GM23338 (cell line): ENCODE data around the gene RIBC2. TPM values are rescaled to one million over a fixed set of nuclear protein-coding genes. Genes with fewer than 3 reads are reported as not detected.

ENCODE experiments used
- ATAC-seq: fragments of 200-7000 bp; cut with Tn5 transposase; 3 replicates; pipeline ENCODE4 v1.9.1; 2020
- DNase-seq: peaks from one replicate; pipeline ENCODE4 v3.0.0-alpha.2; 2015; ENCODE audit warnings: low spot score
- H2AFZ ChIP-seq: fragments of 200-600 bp; sonication (generic); 2 replicates; pipeline ENCODE4 v1.8.0; 2016; ENCODE audit warnings: antibody characterized with exemption, mild to moderate bottlenecking, moderate library complexity
- H3F3A ChIP-seq: fragments of 200-600 bp; sonication (generic); replicated peaks from 2 replicates; pipeline ENCODE4 v1.8.0; 2017; ENCODE audit warnings: antibody characterized with exemption, mixed run types, low read depth
- H3K27ac ChIP-seq: fragments of 200-600 bp; sonication (generic); 2 replicates; pipeline ENCODE4 v1.6.1; 2016; ENCODE audit warnings: low read depth
- H3K27me3 ChIP-seq: fragments of 200-600 bp; sonication (generic); 2 replicates; pipeline ENCODE4 v1.8.0; 2016; ENCODE audit warnings: mild to moderate bottlenecking, mixed run types, moderate library complexity; ENCODE audit not compliant: insufficient read depth
- H3K36me3 ChIP-seq: fragments of 200-600 bp; sonication (generic); 2 replicates; pipeline ENCODE4 v1.8.0; 2016; ENCODE audit warnings: mild to moderate bottlenecking; ENCODE audit not compliant: insufficient read depth
- H3K4me1 ChIP-seq: fragments of 200-600 bp; sonication (generic); 2 replicates; pipeline ENCODE4 v1.8.0; 2016; ENCODE audit warnings: mild to moderate bottlenecking, moderate library complexity; ENCODE audit not compliant: insufficient read depth
- H3K4me2 ChIP-seq: fragments of 200-600 bp; sonication (generic); 2 replicates; pipeline ENCODE4 v1.7.1; 2017; ENCODE audit warnings: mixed run types
- H3K4me3 ChIP-seq: fragments of 200-600 bp; sonication (generic); 2 replicates; pipeline ENCODE4 v1.6.1; 2016; ENCODE audit warnings: mixed run types
- H3K79me2 ChIP-seq: fragments of 200-600 bp; sonication (generic); replicated peaks from 2 replicates; pipeline ENCODE4 v1.8.0; 2017; ENCODE audit warnings: mild to moderate bottlenecking; ENCODE audit not compliant: insufficient read depth
- H3K9me2 ChIP-seq: fragments of 200-600 bp; sonication (generic); 2 replicates; pipeline ENCODE4 v1.8.0; 2017; ENCODE audit not compliant: insufficient read depth
- H4K20me1 ChIP-seq: fragments of 200-600 bp; sonication (generic); replicated peaks from 2 replicates; pipeline ENCODE4 v1.8.0; 2017; ENCODE audit warnings: mild to moderate bottlenecking; ENCODE audit not compliant: insufficient read depth
- H3K27ac Mint-ChIP-seq: 2 replicates; pipeline ENCODE4 v1.8.0; 2020; ENCODE audit warnings: inconsistent platforms, mild to moderate bottlenecking, moderate library complexity, mixed read lengths
- H3K27me3 Mint-ChIP-seq: 3 replicates; pipeline ENCODE4 v1.8.0; 2022; ENCODE audit warnings: low read depth, mild to moderate bottlenecking, moderate library complexity, mixed read lengths, inconsistent platforms; ENCODE audit not compliant: insufficient read depth, poor library complexity
- H3K36me3 Mint-ChIP-seq: 3 replicates; pipeline ENCODE4 v1.8.0; 2021; ENCODE audit warnings: low read depth, mild to moderate bottlenecking, inconsistent platforms, moderate library complexity, mixed read lengths
- H3K4me1 Mint-ChIP-seq: 3 replicates; pipeline ENCODE4 v1.8.0; 2020; ENCODE audit warnings: mild to moderate bottlenecking, inconsistent platforms, mixed read lengths
- H3K4me3 Mint-ChIP-seq: 3 replicates; pipeline ENCODE4 v1.8.0; 2021; ENCODE audit warnings: moderate library complexity, mild to moderate bottlenecking, inconsistent platforms, mixed read lengths
- H3K9me3 Mint-ChIP-seq: 3 replicates; pipeline ENCODE4 v1.8.0; 2020; ENCODE audit warnings: moderate library complexity, mild to moderate bottlenecking, inconsistent platforms, mixed read lengths
- CREB1 ChIP-seq: fragments of 250-450 bp; sonication (Bioruptor Pico); IDR thresholded peaks from 2 replicates; pipeline ENCODE4 v1.5.0; 2020; ENCODE audit warnings: low read depth, mild to moderate bottlenecking, moderate library complexity
- ETS1 ChIP-seq: IDR thresholded peaks from 2 replicates; pipeline ENCODE4 v1.6.1; 2016; ENCODE audit warnings: antibody characterized with exemption
- EZH2phosphoT487 ChIP-seq: fragments of 200-600 bp; sonication (generic); IDR thresholded peaks from one replicate; pipeline ENCODE4 v1.8.1; 2018; ENCODE audit warnings: antibody characterized with exemption; ENCODE audit not compliant: unreplicated experiment
- JUNB ChIP-seq: IDR thresholded peaks from one replicate; pipeline ENCODE4 v1.6.1; 2016; ENCODE audit warnings: antibody characterized with exemption; ENCODE audit not compliant: unreplicated experiment
- NANOG ChIP-seq: IDR thresholded peaks from 2 replicates; pipeline ENCODE4 v1.6.1; 2016; ENCODE audit warnings: antibody characterized with exemption, borderline replicate concordance
- POLR2AphosphoS5 ChIP-seq: IDR thresholded peaks from 2 replicates; pipeline ENCODE4 v1.6.1; 2016; ENCODE audit warnings: antibody characterized with exemption, low read depth
- STAT1 ChIP-seq: IDR thresholded peaks from one replicate; pipeline ENCODE4 v1.6.1; 2016; ENCODE audit warnings: antibody characterized with exemption; ENCODE audit not compliant: unreplicated experiment
- ZNF331 ChIP-seq: fragments of 250-450 bp; sonication (Bioruptor Pico); IDR thresholded peaks from 2 replicates; pipeline ENCODE4 v1.5.0; 2020; ENCODE audit warnings: low read depth, mild to moderate bottlenecking, moderate library complexity
- ZNF462 ChIP-seq: fragments of 250-450 bp; sonication (Bioruptor Pico); IDR thresholded peaks from 2 replicates; pipeline ENCODE4 v1.5.0; 2020; ENCODE audit warnings: mild to moderate bottlenecking, moderate library complexity
- polyA plus RNA-seq: library from polyadenylated mRNA; unstranded; fragments of >200 nt; fragmentation: Nextera tagmentation; extraction: Ambion mirVana; gene quantifications from 2 replicates; pipeline ENCODE4 v1.2.1, GENCODE V29; 2016
- total RNA-seq: library from RNA; depleted of rRNA; stranded (reverse); fragments of >200 nt; shearing (Covaris generic); gene quantifications from 2 replicates; pipeline ENCODE4 v1.2.3, GENCODE V29; 2014
- TF ChIP-seq, protein P1 (sequence below): IDR thresholded peaks from one replicate; pipeline ENCODE4 v1.6.1; 2018; ENCODE audit warnings: antibody characterized with exemption; ENCODE audit not compliant: unreplicated experiment

Gene RIBC2
- total and polyA plus RNA-seq, 2 experiments from 2014 or later, result 2.2 to 2.8 TPM

DNA sequence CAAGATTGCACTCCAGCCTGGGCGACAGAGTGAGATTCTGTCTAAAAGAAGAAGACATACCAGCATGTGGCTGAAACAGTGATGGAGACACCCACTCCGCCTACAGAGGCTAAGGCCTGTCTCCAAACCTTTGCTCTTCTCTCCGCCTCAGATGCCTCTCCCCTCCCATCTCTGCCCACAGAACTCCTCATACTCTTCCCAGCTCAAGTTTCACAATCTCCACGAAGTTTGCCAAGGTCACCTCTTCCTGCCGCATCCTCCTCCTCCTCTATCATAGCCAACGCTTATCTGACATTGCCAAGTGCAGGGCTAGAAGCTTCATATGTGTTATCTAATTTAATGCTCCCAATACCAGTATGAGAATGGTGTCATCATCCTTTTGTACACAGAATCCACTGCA is 63.3 kb downstream of the RIBC2 start:
- Histone ChIP-seq H3K27me3 (no peaks in the 10 kb centered on the region), H3F3A (no peaks in the 10 kb centered on the region), H2AFZ (no peak overlapping the region), H3K79me2 (no peaks in the 10 kb centered on the region), H3K4me1 (peaks cover 5% of the 10 kb centered on the region; the same call in 1 of the 2 replicates), H3K27ac (no peak overlapping the region), H3K9me2 (no peaks in the 10 kb centered on the region), H3K4me3 (no peak overlapping the region), H3K36me3 (no peaks in the 10 kb centered on the region), H4K20me1 (no peaks in the 10 kb centered on the region), H3K4me2 (no peak overlapping the region)
- Mint-ChIP-seq H3K27ac (no peak overlapping the region), H3K4me1 (no peaks in the 10 kb centered on the region; the same call in 2 of the 3 replicates), H3K4me3 (no peak overlapping the region), H3K36me3 (no peaks in the 10 kb centered on the region), H3K27me3 (peaks cover 7% of the 10 kb centered on the region), H3K9me3 (0 out of 3 replicates have a peak, but pooled peaks cover 4% of the 10 kb centered on the region)
- DNase-seq, result no peak
- TF ChIP-seq, protein P1, sequence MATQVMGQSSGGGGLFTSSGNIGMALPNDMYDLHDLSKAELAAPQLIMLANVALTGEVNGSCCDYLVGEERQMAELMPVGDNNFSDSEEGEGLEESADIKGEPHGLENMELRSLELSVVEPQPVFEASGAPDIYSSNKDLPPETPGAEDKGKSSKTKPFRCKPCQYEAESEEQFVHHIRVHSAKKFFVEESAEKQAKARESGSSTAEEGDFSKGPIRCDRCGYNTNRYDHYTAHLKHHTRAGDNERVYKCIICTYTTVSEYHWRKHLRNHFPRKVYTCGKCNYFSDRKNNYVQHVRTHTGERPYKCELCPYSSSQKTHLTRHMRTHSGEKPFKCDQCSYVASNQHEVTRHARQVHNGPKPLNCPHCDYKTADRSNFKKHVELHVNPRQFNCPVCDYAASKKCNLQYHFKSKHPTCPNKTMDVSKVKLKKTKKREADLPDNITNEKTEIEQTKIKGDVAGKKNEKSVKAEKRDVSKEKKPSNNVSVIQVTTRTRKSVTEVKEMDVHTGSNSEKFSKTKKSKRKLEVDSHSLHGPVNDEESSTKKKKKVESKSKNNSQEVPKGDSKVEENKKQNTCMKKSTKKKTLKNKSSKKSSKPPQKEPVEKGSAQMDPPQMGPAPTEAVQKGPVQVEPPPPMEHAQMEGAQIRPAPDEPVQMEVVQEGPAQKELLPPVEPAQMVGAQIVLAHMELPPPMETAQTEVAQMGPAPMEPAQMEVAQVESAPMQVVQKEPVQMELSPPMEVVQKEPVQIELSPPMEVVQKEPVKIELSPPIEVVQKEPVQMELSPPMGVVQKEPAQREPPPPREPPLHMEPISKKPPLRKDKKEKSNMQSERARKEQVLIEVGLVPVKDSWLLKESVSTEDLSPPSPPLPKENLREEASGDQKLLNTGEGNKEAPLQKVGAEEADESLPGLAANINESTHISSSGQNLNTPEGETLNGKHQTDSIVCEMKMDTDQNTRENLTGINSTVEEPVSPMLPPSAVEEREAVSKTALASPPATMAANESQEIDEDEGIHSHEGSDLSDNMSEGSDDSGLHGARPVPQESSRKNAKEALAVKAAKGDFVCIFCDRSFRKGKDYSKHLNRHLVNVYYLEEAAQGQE, result no peak
- no peak for TF ChIP-seq ZNF462 (CRISPR knock-in tag)
- TF ChIP-seq ZNF331 (CRISPR knock-in tag), result no peak
- no peak for TF ChIP-seq EZH2phosphoT487
- TF ChIP-seq POLR2AphosphoS5, result no peak
- no peak for TF ChIP-seq NANOG
- TF ChIP-seq JUNB, result no peak
- TF ChIP-seq STAT1, result no peak
- no peak for TF ChIP-seq ETS1
- no peak for TF ChIP-seq CREB1
- no peak for ATAC-seq
